ENCODE measurements around the gene MELK. TPM values are rescaled to one million over a fixed set of nuclear protein-coding genes. Genes with fewer than 3 reads are reported as not detected.

MELK gene
- total RNA-seq, 1 donor from 2014 or later = 1.2 TPM

GRCh38 chr9:36594213-36594612 is 21.5 kb downstream of the MELK start:
- DNase-seq (no peak), ATAC-seq (ENCODE audit: low read depth) (no peak)
- ChIA-PET POLR2A (no interaction called here), CTCF (no interaction called here)
- Mint-ChIP-seq H3K27ac (no peak overlapping the region), H3K4me1 (no peaks in the 10 kb centered on the region), H3K36me3 (ENCODE audit: low read depth) (no peaks in the 10 kb centered on the region), H3K9me3 (no peaks in the 10 kb centered on the region), H3K27me3 (no peaks in the 10 kb centered on the region), H3K4me3 (no peak overlapping the region)
- TF ChIP-seq, protein P1, sequence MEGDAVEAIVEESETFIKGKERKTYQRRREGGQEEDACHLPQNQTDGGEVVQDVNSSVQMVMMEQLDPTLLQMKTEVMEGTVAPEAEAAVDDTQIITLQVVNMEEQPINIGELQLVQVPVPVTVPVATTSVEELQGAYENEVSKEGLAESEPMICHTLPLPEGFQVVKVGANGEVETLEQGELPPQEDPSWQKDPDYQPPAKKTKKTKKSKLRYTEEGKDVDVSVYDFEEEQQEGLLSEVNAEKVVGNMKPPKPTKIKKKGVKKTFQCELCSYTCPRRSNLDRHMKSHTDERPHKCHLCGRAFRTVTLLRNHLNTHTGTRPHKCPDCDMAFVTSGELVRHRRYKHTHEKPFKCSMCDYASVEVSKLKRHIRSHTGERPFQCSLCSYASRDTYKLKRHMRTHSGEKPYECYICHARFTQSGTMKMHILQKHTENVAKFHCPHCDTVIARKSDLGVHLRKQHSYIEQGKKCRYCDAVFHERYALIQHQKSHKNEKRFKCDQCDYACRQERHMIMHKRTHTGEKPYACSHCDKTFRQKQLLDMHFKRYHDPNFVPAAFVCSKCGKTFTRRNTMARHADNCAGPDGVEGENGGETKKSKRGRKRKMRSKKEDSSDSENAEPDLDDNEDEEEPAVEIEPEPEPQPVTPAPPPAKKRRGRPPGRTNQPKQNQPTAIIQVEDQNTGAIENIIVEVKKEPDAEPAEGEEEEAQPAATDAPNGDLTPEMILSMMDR (IDR thresholded peaks at IDR 0.05) = no peak
- intact Hi-C loops (cut with micrococcal nuclease) = no loop called here

DNA sequence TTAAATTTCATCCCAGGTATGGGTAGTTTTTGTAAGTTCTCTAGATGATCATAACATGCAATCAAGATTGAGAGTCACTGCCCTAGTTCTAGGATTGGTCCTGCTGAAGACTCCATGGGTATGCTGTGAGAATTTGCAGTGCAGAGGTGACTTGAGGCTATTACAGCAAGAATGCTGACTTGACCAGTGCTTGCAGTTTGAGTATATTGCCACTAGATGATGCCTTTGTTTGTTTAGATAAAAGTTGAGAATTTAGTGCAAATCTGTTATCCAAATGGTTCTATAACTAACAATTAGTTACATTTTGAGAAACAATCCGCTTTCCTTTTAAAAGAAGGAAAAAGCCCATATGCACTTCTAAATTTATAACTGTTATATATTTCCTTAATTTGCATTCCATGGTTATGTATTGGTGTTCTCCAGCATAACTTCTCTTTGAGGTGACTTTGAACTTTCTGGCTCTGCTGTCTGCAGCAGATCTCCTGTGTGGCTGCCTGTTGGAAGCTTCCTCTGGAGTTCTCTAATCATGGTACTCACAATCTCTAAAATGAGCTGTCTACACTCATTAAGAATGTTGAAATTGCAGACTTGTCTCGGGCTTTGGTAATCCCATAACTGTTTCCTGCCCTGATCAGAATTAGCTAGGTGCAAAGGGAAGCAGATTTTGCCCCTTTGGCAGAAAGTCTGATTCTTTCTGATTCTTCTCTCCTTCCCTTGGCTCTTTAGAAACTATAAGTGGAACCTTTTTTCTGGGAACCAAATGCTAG is 24.9 kb downstream of the MELK start:
- H3K27me3 Mint-ChIP-seq = no peaks in the 10 kb centered on the region
- TF ChIP-seq, protein P1 (IDR thresholded peaks at IDR 0.05) = no peak
- POLR2A ChIA-PET = no interaction called here
- H3K4me1 Mint-ChIP-seq = peaks cover under 1% of the 10 kb centered on the region
- H3K9me3 Mint-ChIP-seq = no peaks in the 10 kb centered on the region
- no peak overlapping the region for H3K4me3 Mint-ChIP-seq
- H3K36me3 Mint-ChIP-seq (ENCODE audit: low read depth) = no peaks in the 10 kb centered on the region
- DNase-seq (no peak), ATAC-seq (ENCODE audit: low read depth) (peak; percentile 47)
- H3K27ac Mint-ChIP-seq = no peak overlapping the region
- intact Hi-C loops (cut with micrococcal nuclease) = no loop called here
- CTCF ChIA-PET = interaction anchor here (1.6 kb wide), 1 partner anchor 131 kb away, joined by 10 read pairs; no protein-coding TSS in a partner anchor

GRCh38 chr9:36598273-36598672 is 25.6 kb downstream of the MELK start:
- Mint-ChIP-seq H3K9me3 (no peaks in the 10 kb centered on the region), H3K36me3 (ENCODE audit: low read depth) (no peaks in the 10 kb centered on the region), H3K27me3 (no peaks in the 10 kb centered on the region), H3K27ac (no peak overlapping the region), H3K4me1 (peaks cover 5% of the 10 kb centered on the region), H3K4me3 (no peak overlapping the region)
- DNase-seq (no peak), ATAC-seq (ENCODE audit: low read depth) (no peak)
- TF ChIP-seq, protein P1 (IDR thresholded peaks at IDR 0.05) = no peak
- intact Hi-C loops (cut with micrococcal nuclease) = no loop called here
- ChIA-PET CTCF (interaction anchor here (1.6 kb wide), 1 partner anchor 131 kb away, joined by 10 read pairs; no protein-coding TSS in a partner anchor), POLR2A (no interaction called here)

DNA sequence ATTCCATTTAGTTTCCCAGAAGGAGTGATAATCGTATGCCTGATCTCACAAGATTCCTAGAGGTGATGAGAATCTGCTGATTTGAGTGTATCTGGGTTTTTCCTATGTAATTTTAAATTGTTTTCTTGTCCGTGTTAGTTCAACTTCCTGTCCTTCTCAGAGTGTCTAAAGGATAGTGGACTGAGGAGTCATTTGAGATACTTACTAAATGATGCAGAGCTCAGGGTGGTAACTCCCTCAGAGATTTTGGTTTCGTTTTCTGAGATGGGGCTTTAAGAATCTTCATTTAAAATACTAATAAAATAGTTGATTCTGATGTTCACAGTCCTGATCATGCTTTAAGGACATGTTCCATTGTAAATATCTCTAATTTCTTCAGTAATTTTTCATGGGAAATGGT is 30.3 kb downstream of the MELK start:
- no peaks in the 10 kb centered on the region for H3K9me3 Mint-ChIP-seq
- H3K36me3 Mint-ChIP-seq (ENCODE audit: low read depth) = no peaks in the 10 kb centered on the region
- intact Hi-C loops (cut with micrococcal nuclease) = no loop called here
- no peak for ATAC-seq (ENCODE audit: low read depth)
- H3K27me3 Mint-ChIP-seq = no peaks in the 10 kb centered on the region
- H3K4me1 Mint-ChIP-seq = peaks cover 5% of the 10 kb centered on the region
- DNase-seq = no peak
- ChIA-PET CTCF (interaction anchor here (1.1 kb wide), 1 partner anchor 126 kb away, joined by 4 read pairs; no protein-coding TSS in a partner anchor), POLR2A (interaction anchor here (0.6 kb wide), 1 partner anchor 404 kb away, joined by 4 read pairs; no protein-coding TSS in a partner anchor)
- H3K4me3 Mint-ChIP-seq = peak overlapping the region; percentile 11
- TF ChIP-seq, protein P1 (IDR thresholded peaks at IDR 0.05) = no peak
- H3K27ac Mint-ChIP-seq = no peak overlapping the region

GRCh38 chr9:36609306-36609705 is 36.6 kb downstream of the MELK start:
- H3K27ac Mint-ChIP-seq = no peak overlapping the region
- TF ChIP-seq, protein P1 (IDR thresholded peaks at IDR 0.05) = no peak
- no peaks in the 10 kb centered on the region for H3K36me3 Mint-ChIP-seq (ENCODE audit: low read depth)
- ChIA-PET POLR2A (no interaction called here), CTCF (no interaction called here)
- no peak overlapping the region for H3K4me3 Mint-ChIP-seq
- H3K9me3 Mint-ChIP-seq = no peaks in the 10 kb centered on the region
- H3K4me1 Mint-ChIP-seq = no peaks in the 10 kb centered on the region
- H3K27me3 Mint-ChIP-seq = no peaks in the 10 kb centered on the region
- ATAC-seq (ENCODE audit: low read depth) = no peak
- intact Hi-C loops (cut with micrococcal nuclease) = no loop called here
- no peak for DNase-seq

Measured in activated B cell treated with CpG ODN at 0.5 μM for 24 hours (primary cell).